PFSK-1 (cell line): ENCODE data around the gene STXBP1.

Experiments used
- FOXP2 ChIP-seq: optimal IDR thresholded peaks from 2 replicates; pipeline ENCODE3; 2011; ENCODE audit warnings: borderline replicate concordance, control low read depth, inconsistent platforms; ENCODE audit not compliant: insufficient read depth; ENCODE audit errors: extremely low read length, extremely low read depth
- POLR2AphosphoS5 ChIP-seq: IDR thresholded peaks from 2 replicates; pipeline ENCODE4 v1.6.1; 2012; ENCODE audit warnings: low read depth, mild to moderate bottlenecking, control low read depth, low read length, moderate library complexity
- SIN3A ChIP-seq: IDR thresholded peaks from 2 replicates; pipeline ENCODE4 v1.6.1; 2012; ENCODE audit warnings: mild to moderate bottlenecking, low read length, moderate library complexity, borderline replicate concordance; ENCODE audit not compliant: insufficient read depth
- TAF1 ChIP-seq: IDR thresholded peaks from 2 replicates; pipeline ENCODE4 v1.6.1; 2012; ENCODE audit warnings: low read length, control low read depth, borderline replicate concordance; ENCODE audit not compliant: insufficient read depth
- TF ChIP-seq, protein P1 (sequence below), 2 experiments: IDR thresholded peaks; 2 replicates each; pipeline versions ENCODE4 v1.6.1 to v1.8.0; 2011 to 2012; ENCODE audit warnings: low read depth in 2 of 2, low read length in 2 of 2, control low read depth in 1 of 2, inconsistent platforms in 1 of 2, mild to moderate bottlenecking in 1 of 2, moderate library complexity in 1 of 2; ENCODE audit not compliant: insufficient read depth in 1 of 2

- no peak for TF ChIP-seq FOXP2
- TF ChIP-seq SIN3A: no peak
- no peak for TF ChIP-seq POLR2AphosphoS5
- no peak for TF ChIP-seq TAF1
- TF ChIP-seq, protein P1, sequence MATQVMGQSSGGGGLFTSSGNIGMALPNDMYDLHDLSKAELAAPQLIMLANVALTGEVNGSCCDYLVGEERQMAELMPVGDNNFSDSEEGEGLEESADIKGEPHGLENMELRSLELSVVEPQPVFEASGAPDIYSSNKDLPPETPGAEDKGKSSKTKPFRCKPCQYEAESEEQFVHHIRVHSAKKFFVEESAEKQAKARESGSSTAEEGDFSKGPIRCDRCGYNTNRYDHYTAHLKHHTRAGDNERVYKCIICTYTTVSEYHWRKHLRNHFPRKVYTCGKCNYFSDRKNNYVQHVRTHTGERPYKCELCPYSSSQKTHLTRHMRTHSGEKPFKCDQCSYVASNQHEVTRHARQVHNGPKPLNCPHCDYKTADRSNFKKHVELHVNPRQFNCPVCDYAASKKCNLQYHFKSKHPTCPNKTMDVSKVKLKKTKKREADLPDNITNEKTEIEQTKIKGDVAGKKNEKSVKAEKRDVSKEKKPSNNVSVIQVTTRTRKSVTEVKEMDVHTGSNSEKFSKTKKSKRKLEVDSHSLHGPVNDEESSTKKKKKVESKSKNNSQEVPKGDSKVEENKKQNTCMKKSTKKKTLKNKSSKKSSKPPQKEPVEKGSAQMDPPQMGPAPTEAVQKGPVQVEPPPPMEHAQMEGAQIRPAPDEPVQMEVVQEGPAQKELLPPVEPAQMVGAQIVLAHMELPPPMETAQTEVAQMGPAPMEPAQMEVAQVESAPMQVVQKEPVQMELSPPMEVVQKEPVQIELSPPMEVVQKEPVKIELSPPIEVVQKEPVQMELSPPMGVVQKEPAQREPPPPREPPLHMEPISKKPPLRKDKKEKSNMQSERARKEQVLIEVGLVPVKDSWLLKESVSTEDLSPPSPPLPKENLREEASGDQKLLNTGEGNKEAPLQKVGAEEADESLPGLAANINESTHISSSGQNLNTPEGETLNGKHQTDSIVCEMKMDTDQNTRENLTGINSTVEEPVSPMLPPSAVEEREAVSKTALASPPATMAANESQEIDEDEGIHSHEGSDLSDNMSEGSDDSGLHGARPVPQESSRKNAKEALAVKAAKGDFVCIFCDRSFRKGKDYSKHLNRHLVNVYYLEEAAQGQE (IDR thresholded peaks at IDR 0.05; ENCODE audit: insufficient read depth in 1 of 2, low read depth in 2 of 2, low read length in 2 of 2): no peak
Observed at GRCh38 chr9:127706836-127707241, 94.8 kb downstream of the STXBP1 start, which contains the start of gene CFAP157.
